ENCODE results near the gene PRSS38. TPM values are rescaled to one million over a fixed set of nuclear protein-coding genes. Genes with fewer than 3 reads are reported as not detected.

PRSS38 gene
- total RNA-seq, 1 experiment from 2014 or later: not detected

- TF ChIP-seq REST (IDR thresholded peaks at IDR 0.05; ENCODE audit: low read depth): no peak
- TF ChIP-seq ZBTB33 (IDR thresholded peaks at IDR 0.05; ENCODE audit: extremely low read depth, insufficient replicate concordance, low read length): no peak
- TF ChIP-seq YY1 (IDR thresholded peaks at IDR 0.05; ENCODE audit: extremely low read depth, insufficient replicate concordance, low read depth, low read length): no peak
These were observed 71.7 kb downstream of the PRSS38 start (continued) for GRCh38 chr1:227886993-227887696.

- ATAC-seq: no peak
- intact Hi-C loops (cut with micrococcal nuclease): no loop called here
- no peaks in the 10 kb centered on the region for H3K9me2 ChIP-seq (ENCODE audit: insufficient read depth)
- peaks cover 10 to 27% of the 10 kb centered on the region in 2 experiments for H3K4me1 ChIP-seq (ENCODE audit: control insufficient read depth in 1 of 2, insufficient read depth in 2 of 2, low read length in 2 of 2)
- H3K79me2 ChIP-seq (ENCODE audit: insufficient read depth, low read length): no peaks in the 10 kb centered on the region
- no peaks in the 10 kb centered on the region for H3K9me3 ChIP-seq (ENCODE audit: control insufficient read depth in 1 of 2, insufficient read depth in 1 of 2, low read depth in 1 of 2, low read length in 2 of 2)
- H3K27ac ChIP-seq (ENCODE audit: low read depth, low read length): no peak overlapping the region
- no peak overlapping the region for H2AFZ ChIP-seq (ENCODE audit: low read depth, low read length, poor library complexity, severe bottlenecking)
- no peaks in the 10 kb centered on the region for H3K27me3 ChIP-seq (ENCODE audit: insufficient read depth, low read length)
- no peaks in the 10 kb centered on the region for H4K20me1 ChIP-seq (ENCODE audit: insufficient read depth)
- H3K4me3 ChIP-seq (replicated peaks in 1 of 2; ENCODE audit: low read depth in 1 of 2, low read length in 2 of 2): no peak overlapping the region
- no peaks in the 10 kb centered on the region for H3K36me3 ChIP-seq (ENCODE audit: control insufficient read depth in 1 of 2, insufficient read depth in 2 of 2, low read length in 2 of 2)
- TF ChIP-seq SRF (IDR thresholded peaks at IDR 0.05; ENCODE audit: low read depth) (no peak), POLR2A (IDR thresholded peaks at IDR 0.05; ENCODE audit: borderline replicate concordance, extremely low read depth, insufficient read depth, insufficient read length) (no peak), FOSL1 (IDR thresholded peaks at IDR 0.05; ENCODE audit: low read depth) (no peak)
- no peak overlapping the region for H3K9ac ChIP-seq (ENCODE audit: low read length)
- ChIA-PET CTCF (no interaction called here), POLR2A (no interaction called here), RAD21 (ENCODE audit: low non-redundant PET in 1 of 2, low total read pairs in 2 of 2, uncharacterized antibody in 2 of 2, unreplicated experiment in 2 of 2) (no interaction called here)
- DNase-seq (ENCODE audit: low read depth, low spot score): no peak
- no peak overlapping the region for H3K4me2 ChIP-seq (ENCODE audit: low read length)
- no TSS peak for BruUV-seq (replicated peaks)
These were observed 72.4 kb downstream of the PRSS38 start for GRCh38 chr1:227887697-227888403.
